Effector memory CD4-positive, alpha-beta T cell (primary cell): Measurements from ENCODE around the gene AAK1.

Source experiments
- DNase-seq, 3 donors: peaks; one replicate each; pipeline ENCODE4 v3.0.0-alpha.2; 2020
- H3K27ac ChIP-seq: 2 replicates; pipeline ENCODE4 v1.7.0; 2013; ENCODE audit warnings: mild to moderate bottlenecking, low read length, moderate library complexity; ENCODE audit not compliant: insufficient read depth, poor library complexity, severe bottlenecking
- H3K27me3 ChIP-seq: replicated peaks from 2 replicates; pipeline ENCODE4 v1.7.0; 2013; ENCODE audit warnings: mild to moderate bottlenecking, low read length; ENCODE audit not compliant: insufficient read depth, control insufficient read depth, poor library complexity, severe bottlenecking
- H3K36me3 ChIP-seq: 2 replicates; pipeline ENCODE4 v1.7.0; 2013; ENCODE audit warnings: mild to moderate bottlenecking, low read length, moderate library complexity; ENCODE audit not compliant: control insufficient read depth, insufficient read depth
- H3K4me1 ChIP-seq: 2 replicates; pipeline ENCODE4 v1.7.0; 2013; ENCODE audit warnings: low read length, mild to moderate bottlenecking; ENCODE audit not compliant: control insufficient read depth, insufficient read depth, poor library complexity, severe bottlenecking
- H3K4me3 ChIP-seq: 2 replicates; pipeline ENCODE4 v1.7.0; 2013; ENCODE audit warnings: low read length, low read depth, mild to moderate bottlenecking; ENCODE audit not compliant: insufficient read depth, poor library complexity, severe bottlenecking
- H3K9me3 ChIP-seq: 2 replicates; pipeline ENCODE4 v1.7.0; 2013; ENCODE audit warnings: mild to moderate bottlenecking, low read length, moderate library complexity; ENCODE audit not compliant: control insufficient read depth
- total RNA-seq, 3 donors: gene quantifications; one replicate each; lab custom pipeline; 2026; lab: John Stamatoyannopoulos, UW

The AAK1 gene
- 159 to 255 (median 193) reads per million in 3 donors for total RNA-seq

DNA sequence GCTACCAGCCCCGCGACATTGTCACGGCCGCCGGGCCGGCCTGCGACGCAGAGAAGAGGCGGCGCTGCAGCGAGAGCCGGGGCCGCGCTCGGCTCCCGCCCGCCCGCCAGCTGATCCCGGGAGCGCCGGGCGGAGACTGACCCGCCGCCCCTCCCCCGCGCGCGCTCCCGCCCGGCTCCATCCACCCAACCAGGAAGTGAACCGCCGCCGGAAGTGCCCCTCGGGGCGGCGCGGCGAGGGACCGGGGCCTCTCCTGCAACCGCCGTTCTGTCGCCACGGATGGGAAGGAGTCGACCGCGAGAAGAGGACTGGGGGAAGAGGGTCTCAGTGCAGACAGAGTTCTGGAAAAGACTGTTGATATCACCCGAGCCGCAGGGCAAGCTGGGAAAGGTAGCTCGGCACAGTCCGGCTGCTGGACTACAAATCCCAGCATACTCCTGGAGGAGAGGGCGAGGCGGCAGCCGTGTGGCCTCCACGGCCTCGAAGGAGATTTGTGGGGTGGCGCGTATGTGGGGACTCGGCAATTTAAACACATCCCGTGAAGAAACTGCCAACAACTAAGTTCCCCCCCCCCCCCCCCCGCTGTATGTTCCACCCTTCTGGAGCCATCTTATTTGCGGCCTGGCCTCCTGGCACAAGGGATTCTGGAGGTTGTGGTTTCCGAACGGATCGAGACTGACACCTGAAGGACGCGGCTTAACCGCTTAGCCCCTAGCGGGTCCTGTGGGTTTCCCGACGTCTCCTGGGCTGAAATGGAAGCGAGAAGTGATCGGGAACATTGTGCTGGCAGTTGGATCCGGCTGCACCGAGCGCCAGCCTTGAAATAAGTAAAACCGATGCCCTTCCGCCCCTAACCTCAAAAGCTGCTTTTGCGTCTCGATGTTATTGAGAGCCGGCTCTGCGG lies at the start of gene AAK1:
Gene AAK1 (minus strand): TSS at position 138 of the 904 bp plus-strand sequence. CDS start 699 bp downstream, outside the sequence.
- Histone ChIP-seq H3K4me1 (peaks cover 43% of the 10 kb centered on the region), H3K9me3 (no peaks in the 10 kb centered on the region), H3K4me3 (peak within 1 kb of the TSS; percentile 78), H3K27ac (peak within 1 kb of the TSS; percentile 88), H3K36me3 (no peaks in the 10 kb centered on the region), H3K27me3 (no peaks in the 10 kb centered on the region)
- DNase-seq, result peak; percentile 67 to 78 (median 73)

DNA sequence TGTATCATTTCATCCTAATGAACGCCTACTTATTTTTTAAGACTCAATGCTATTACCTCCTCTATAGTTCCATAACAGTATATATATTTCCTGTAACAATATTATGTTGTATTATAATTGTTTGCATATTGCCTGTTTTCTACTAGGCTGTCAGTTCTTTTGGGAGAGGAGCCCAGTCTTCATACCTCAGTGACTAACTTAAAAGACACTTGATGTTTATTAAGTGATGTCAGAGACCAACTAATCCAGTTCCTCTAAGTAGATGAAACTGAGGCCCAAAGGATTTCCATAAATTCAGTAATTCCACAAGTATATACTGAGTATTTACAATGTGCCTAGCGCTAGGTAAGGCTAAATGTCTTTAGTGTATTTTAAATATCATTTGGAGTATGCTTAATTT lies 48.9 kb upstream of the AAK1 start:
- Histone ChIP-seq H3K9me3 (no peaks in the 10 kb centered on the region), H3K27ac (peak overlapping the region; percentile 73), H3K4me1 (peaks cover 64% of the 10 kb centered on the region), H3K36me3 (no peaks in the 10 kb centered on the region), H3K4me3 (no peak overlapping the region), H3K27me3 (no peaks in the 10 kb centered on the region)
- no peak for DNase-seq

DNA sequence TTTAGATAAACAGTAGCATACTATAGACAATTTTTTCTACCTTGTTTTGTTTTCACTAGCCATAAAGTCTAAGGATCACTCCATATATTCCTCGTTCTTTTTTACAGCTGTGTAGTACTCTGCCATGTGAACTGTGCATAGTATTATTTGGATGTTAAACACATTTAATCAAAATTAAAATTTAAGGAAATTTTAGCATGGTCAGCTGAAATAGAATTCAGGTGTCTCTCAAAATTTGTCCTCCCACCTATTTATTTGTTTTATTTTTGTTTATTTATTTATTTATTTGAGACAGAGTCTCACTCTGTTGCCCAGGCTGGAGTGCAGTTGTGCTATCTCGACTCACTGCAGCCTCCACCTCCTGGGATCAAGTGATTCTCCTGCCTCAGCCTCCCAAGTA lies 46.4 kb upstream of the AAK1 start:
- Histone ChIP-seq H3K4me1 (peaks cover 48% of the 10 kb centered on the region), H3K36me3 (no peaks in the 10 kb centered on the region), H3K4me3 (no peak overlapping the region), H3K27me3 (no peaks in the 10 kb centered on the region), H3K9me3 (no peaks in the 10 kb centered on the region), H3K27ac (peak overlapping the region; percentile 33)
- no peak for DNase-seq

DNA sequence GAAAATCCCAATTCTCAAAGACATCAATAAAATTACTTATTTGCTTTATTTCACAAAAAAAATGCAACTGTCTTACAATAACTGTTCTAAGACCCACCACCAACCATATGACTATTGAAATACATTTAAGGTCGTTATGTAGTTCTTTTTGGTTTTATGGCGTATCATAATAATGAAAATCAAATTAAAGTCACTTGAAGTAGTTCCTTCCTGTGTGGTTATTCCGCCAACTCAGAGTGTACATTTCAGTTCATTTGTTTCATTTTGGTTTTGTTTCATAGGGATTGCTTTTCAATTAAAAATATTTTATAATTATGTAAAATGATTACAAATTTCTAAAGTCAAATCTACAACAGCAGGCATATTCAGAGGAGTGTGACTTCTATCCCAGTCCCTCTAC lies 45.9 kb upstream of the AAK1 start:
- H3K27ac ChIP-seq, result peak overlapping the region; percentile 33
- no peaks in the 10 kb centered on the region for H3K36me3 ChIP-seq
- DNase-seq, result no peak
- no peaks in the 10 kb centered on the region for H3K27me3 ChIP-seq
- no peaks in the 10 kb centered on the region for H3K9me3 ChIP-seq
- peaks cover 43% of the 10 kb centered on the region for H3K4me1 ChIP-seq
- peak overlapping the region; percentile 41 for H3K4me3 ChIP-seq

DNA sequence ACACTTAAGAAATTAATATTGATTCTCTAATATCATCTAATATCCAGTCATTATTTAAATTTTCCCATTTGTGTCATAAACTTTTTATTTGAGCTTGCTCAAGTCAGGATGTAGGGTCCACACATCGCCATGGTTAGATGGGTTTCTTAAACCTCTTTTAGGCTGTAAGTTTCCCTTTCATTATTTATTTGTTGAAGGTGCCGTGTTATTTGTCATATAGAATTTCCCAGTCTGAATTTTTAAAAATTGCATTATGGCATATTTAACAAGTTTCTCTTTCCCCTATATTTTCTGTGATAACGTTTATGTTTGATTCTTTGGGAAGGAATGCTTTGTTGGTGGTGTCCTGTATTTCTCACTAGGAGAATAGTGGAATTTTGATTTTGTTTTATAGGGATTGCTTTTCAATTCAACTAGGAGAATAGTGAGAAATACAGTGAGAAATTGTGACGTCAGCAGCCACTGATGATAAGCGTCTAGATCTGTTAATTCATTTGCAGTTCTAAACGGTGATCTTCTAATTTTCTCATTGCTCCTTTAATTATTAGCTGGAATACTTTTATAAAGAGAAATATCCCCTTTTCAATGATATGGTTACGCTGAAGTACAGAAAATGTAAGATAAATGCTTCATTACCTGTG lies 44.6 kb upstream of the AAK1 start:
- no peak overlapping the region for H3K4me3 ChIP-seq
- no peaks in the 10 kb centered on the region for H3K27me3 ChIP-seq
- DNase-seq, result no peak
- peaks cover 42% of the 10 kb centered on the region for H3K4me1 ChIP-seq
- H3K9me3 ChIP-seq, result no peaks in the 10 kb centered on the region
- H3K36me3 ChIP-seq, result no peaks in the 10 kb centered on the region
- H3K27ac ChIP-seq, result no peak overlapping the region

DNA sequence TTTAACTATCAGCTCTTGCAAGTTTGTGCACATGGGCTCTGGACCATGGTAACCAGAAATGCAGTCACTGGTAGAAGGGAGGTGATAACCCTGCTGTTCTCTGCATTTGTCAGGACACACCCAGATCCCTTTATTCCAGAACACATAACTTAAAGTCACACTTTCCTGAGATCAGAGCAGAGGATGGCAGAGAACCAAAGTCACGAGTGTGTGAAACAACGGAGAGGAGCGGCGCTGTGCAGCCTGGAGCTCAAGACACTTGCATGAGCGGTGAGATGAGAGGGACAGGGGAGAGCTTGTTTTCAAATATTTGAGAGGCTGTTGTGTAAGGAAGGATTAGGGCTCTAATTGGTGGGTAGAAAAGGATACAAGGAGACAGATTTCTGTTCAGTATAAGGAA lies 43.3 kb upstream of the AAK1 start:
- Histone ChIP-seq H3K27ac (no peak overlapping the region), H3K4me3 (no peak overlapping the region), H3K9me3 (no peaks in the 10 kb centered on the region), H3K36me3 (no peaks in the 10 kb centered on the region), H3K27me3 (no peaks in the 10 kb centered on the region), H3K4me1 (peaks cover 37% of the 10 kb centered on the region)
- DNase-seq, result no peak

DNA sequence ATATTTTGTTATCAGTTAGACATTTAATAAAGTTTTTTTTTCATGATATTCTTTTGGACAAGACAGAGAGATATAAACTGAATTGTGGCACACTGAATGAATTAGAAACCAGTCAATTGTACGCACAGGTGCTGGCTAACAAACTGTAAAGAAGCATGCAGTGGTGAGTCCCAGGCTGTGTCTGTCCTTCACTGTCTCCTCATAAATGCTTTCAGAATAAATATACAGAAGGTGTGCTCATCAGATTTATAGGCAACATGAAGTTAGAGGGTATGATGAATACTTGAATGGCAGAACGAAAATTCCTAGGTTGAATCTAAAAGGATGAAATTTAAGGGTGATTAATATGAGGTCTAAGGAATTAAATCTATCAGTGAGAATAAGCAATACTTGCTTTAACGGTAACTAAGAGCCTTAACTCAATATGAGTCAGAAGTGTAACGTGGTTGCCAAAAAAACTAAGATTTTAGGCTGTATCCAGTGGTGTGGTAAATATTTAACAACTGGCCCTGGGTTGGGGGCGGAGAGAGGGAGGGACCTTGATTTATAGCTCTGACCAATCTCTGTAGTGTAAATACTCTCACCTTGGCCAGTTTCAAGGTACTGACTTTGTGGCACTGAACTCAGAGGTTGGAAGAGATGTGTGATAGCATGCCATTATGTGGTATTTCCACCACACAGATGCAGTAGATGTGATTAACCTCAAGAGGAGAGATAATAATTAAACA lies 41.9 kb upstream of the AAK1 start:
- peaks cover 32% of the 10 kb centered on the region for H3K4me1 ChIP-seq
- DNase-seq, result no peak

DNA sequence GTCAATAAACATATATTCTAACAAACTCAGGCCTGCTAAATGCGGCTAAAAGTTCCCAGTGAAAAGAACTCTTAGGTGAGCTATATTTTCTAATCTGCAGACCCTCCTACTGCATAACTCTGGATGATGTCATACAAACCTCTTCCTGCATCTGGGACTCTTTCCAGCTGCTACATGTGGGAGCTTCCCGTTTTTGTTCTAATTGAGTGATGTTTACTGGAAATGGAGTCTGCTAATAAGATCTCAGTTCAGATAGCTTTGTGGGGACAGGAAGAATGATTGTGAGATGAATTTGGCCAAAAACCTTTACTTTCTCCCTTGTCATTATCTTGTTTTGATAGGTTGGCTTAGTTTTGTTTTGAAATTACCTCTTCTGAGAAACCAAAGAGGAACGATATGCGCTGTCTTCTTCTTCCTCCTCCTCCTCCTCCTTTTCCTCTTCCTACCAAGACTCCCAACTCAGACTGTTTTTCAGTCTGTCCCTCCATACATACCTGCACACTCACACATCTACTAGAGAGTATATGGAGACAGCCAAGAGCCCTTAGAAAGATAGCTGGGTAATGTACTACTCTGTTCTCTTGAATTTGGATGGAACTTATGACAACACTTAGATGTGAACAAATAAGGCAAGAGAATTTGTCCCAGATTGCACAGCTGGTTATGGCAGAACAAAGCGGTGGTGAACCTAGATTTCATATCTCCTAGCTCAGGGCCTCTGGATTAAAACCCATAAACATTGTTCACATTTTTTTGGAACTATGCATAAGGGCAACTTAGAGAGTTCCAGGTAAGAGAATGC lies 39.8 kb upstream of the AAK1 start:
- no peak for DNase-seq
- H3K27ac ChIP-seq, result no peak overlapping the region
- H3K36me3 ChIP-seq, result no peaks in the 10 kb centered on the region
- no peak overlapping the region for H3K4me3 ChIP-seq
- H3K9me3 ChIP-seq, result no peaks in the 10 kb centered on the region
- H3K27me3 ChIP-seq, result no peaks in the 10 kb centered on the region
- peaks cover 13% of the 10 kb centered on the region for H3K4me1 ChIP-seq

More for the DNA sequence above, 41.9 kb upstream of the AAK1 start:
- no peak overlapping the region for H3K27ac ChIP-seq
- no peaks in the 10 kb centered on the region for H3K9me3 ChIP-seq
- no peak overlapping the region for H3K4me3 ChIP-seq
- H3K36me3 ChIP-seq, result no peaks in the 10 kb centered on the region
- H3K27me3 ChIP-seq, result no peaks in the 10 kb centered on the region

DNA sequence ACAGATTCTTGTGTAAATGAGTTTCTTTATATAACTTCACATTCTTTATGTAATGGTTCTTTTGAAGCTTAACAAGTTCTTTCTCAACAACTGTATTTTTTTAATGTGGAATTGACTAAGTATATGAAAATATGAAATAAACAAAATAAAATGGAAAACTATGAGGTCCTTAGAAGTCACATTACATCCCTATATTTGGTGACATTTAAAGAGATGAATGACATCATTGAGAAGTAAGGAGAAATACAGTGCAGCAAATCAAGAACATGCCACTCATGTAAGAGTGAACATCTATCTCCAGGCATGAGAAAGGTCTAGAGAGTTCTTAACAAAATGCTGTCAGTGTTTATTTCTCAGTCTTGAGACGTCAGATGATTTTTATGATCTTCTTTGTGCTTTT lies 39.0 kb upstream of the AAK1 start:
- Histone ChIP-seq H3K4me3 (no peak overlapping the region), H3K9me3 (no peaks in the 10 kb centered on the region), H3K4me1 (peaks cover 13% of the 10 kb centered on the region), H3K27me3 (no peaks in the 10 kb centered on the region), H3K27ac (no peak overlapping the region), H3K36me3 (no peaks in the 10 kb centered on the region)
- DNase-seq, result no peak
